Suppressor macrophage treated with lipopolysaccharide for 4 hours (primary cell): ENCODE data around the gene DLG5.
A peak's percentile ranks its signal among the peaks of the same experiment; 100 is the strongest.

ENCODE experiments used
- DNase-seq: peaks from one replicate; pipeline ENCODE4 v3.0.0-alpha.2; 2020

Gene DLG5

GRCh38 chr10:77865580-77866324, 60.8 kb downstream of the DLG5 start:
- no peak for DNase-seq

GRCh38 chr10:77864151-77864851, 62.3 kb downstream of the DLG5 start:
- no peak for DNase-seq

GRCh38 chr10:77863446-77863845, 63.1 kb downstream of the DLG5 start:
- DNase-seq, result no peak

GRCh38 chr10:77862595-77862994, 64.0 kb downstream of the DLG5 start:
- no peak for DNase-seq

- DNase-seq, result no peak
Observed at GRCh38 chr10:77861366-77861765, 65.2 kb downstream of the DLG5 start.

- no peak for DNase-seq
Observed at GRCh38 chr10:77859865-77860282, 66.7 kb downstream of the DLG5 start.

- DNase-seq, result no peak
Observed at GRCh38 chr10:77859200-77859864, 67.2 kb downstream of the DLG5 start.

GRCh38 chr10:77857272-77857671, 69.3 kb downstream of the DLG5 start:
- DNase-seq, result no peak

GRCh38 chr10:77856566-77856965, 70.0 kb downstream of the DLG5 start:
- no peak for DNase-seq

GRCh38 chr10:77855404-77856155, 71.0 kb downstream of the DLG5 start:
- DNase-seq, result no peak

- no peak for DNase-seq
Observed at GRCh38 chr10:77854115-77854514, 72.4 kb downstream of the DLG5 start.

GRCh38 chr10:77853256-77853655, 73.3 kb downstream of the DLG5 start:
- DNase-seq, result no peak

GRCh38 chr10:77850620-77851231, 75.8 kb downstream of the DLG5 start:
- no peak for DNase-seq

GRCh38 chr10:77849039-77849664, 77.4 kb downstream of the DLG5 start:
- DNase-seq, result no peak

GRCh38 chr10:77846718-77847311, 79.7 kb downstream of the DLG5 start:
- peak; percentile 68 for DNase-seq

- DNase-seq, result no peak
Observed at GRCh38 chr10:77845451-77845850, 81.1 kb downstream of the DLG5 start.

- DNase-seq, result no peak
Observed at GRCh38 chr10:77844713-77845445, 81.7 kb downstream of the DLG5 start.

GRCh38 chr10:77844177-77844576, 82.4 kb downstream of the DLG5 start:
- no peak for DNase-seq

- DNase-seq, result no peak
Observed at GRCh38 chr10:77843264-77843663, 83.3 kb downstream of the DLG5 start.

GRCh38 chr10:77842652-77843212, 83.8 kb downstream of the DLG5 start:
- no peak for DNase-seq
